Activated T-cell treated with anti-CD3 and anti-CD28 coated beads, Interleukin-2, amount 50 U/mL, for 4 hours (primary cell): Measurements from ENCODE around the gene VOPP1. TPM values are rescaled to one million over a fixed set of nuclear protein-coding genes. Genes with fewer than 3 reads are reported as not detected.

Source experiments
- ATAC-seq, 2 donors: fragments of 200-7000 bp; cut with Tn5 transposase; one replicate each; pipeline ENCODE4 v1.10.0; 2021
- DNase-seq: peaks from one replicate; pipeline ENCODE4 v3.0.0-alpha.2; 2020
- H3K27me3 Mint-ChIP-seq: one replicate; pipeline ENCODE4 v1.8.0; 2021; ENCODE audit warnings: low read depth, mixed read lengths
- H3K36me3 Mint-ChIP-seq: one replicate; pipeline ENCODE4 v1.8.0; 2022; ENCODE audit warnings: mixed read lengths; ENCODE audit not compliant: insufficient read depth
- H3K4me1 Mint-ChIP-seq: one replicate; pipeline ENCODE4 v1.8.0; 2021; ENCODE audit warnings: low read depth, mixed read lengths
- H3K4me3 Mint-ChIP-seq: one replicate; pipeline ENCODE4 v1.8.0; 2021; ENCODE audit warnings: mild to moderate bottlenecking, moderate library complexity, mixed read lengths
- H3K9me3 Mint-ChIP-seq: one replicate; pipeline ENCODE4 v1.8.0; 2021; ENCODE audit warnings: mixed read lengths
- total RNA-seq, 3 donors: library from RNA; stranded (reverse); gene quantifications; one replicate each; pipeline ENCODE4 v1.2.1, GENCODE V29; 2021

VOPP1 gene
- total RNA-seq, 3 donors from 2014 or later = 63.6 to 103 (median 99.2) TPM

DNA sequence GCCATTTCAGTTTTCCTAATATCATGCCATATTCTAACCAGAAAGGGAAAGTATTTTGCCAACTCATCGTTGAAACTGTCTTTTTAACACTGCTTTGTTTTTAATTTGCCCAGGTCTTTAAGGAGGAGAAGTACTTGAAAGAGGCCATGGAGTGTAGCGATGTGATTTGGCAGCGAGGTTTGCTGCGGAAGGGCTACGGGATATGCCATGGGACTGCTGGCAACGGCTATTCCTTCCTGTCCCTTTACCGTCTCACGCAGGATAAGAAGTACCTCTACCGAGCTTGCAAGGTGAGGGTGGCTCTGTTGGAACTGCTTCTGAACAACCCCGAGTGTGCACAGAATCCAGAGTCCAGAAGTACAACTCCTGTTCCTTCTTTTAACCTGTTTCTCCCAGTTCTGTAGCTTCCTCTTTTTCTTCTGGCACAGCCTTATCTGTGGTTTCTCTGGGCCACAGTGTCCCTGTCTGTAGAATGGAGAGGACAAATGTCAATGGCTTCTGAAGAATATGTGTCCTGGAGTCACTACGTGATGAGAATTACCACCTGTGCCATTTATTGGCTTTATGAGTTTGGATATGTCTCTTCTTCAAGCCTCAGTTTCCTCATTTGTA, 147.1 kb downstream of the VOPP1 start:
- H3K36me3 Mint-ChIP-seq = peaks cover 20% of the 10 kb centered on the region
- no peak for ATAC-seq

DNA sequence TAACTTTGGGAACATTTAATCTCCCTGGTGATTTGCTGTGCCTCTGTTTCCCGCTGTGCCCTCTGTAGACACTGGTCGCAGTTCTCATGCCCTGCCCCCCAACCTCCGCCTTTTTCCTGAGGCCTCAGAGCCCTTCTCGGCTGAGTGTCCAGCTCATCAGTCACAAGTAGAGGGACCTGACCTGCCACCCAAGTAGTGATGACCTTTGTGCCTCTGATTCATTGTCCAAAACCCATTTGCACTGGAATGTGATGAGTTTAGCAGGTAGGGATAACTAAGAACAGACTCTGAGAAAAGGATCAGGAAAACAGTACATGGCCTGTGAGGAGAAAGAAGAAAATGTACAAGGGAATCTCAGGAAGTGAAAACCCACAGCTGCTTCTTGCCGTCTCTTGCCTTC, 148.4 kb downstream of the VOPP1 start:
- Mint-ChIP-seq H3K4me1 (peaks cover 10% of the 10 kb centered on the region), H3K27me3 (no peaks in the 10 kb centered on the region), H3K36me3 (peaks cover 20% of the 10 kb centered on the region), H3K4me3 (no peak overlapping the region), H3K9me3 (no peaks in the 10 kb centered on the region)
- ATAC-seq = no peak
- no peak for DNase-seq

More for the DNA sequence above, 147.1 kb downstream of the VOPP1 start:
- Mint-ChIP-seq H3K27me3 (no peaks in the 10 kb centered on the region), H3K4me1 (peaks cover 10% of the 10 kb centered on the region), H3K9me3 (no peaks in the 10 kb centered on the region), H3K4me3 (no peak overlapping the region)
- no peak for DNase-seq

DNA sequence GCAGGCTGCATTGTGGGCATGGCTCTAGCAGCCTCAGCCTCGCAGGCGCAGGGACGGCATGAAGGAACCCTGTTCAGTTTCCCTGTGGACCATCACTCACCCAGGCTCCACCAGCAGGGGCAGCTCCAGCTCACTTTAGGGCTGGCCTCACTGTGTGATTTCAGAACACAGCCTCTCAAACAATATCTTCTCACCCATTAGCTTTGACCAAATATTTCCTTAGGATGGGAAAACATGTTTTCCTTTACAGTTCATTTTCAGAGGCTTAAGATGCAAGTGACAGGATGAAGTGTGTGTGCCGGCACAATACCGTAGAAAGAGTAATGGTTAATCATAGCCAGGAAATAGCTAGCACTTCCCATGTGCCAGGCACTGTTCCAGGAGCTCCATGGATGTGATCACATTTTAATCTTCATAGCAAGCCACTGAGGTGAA, 149.0 kb downstream of the VOPP1 start:
- no peaks in the 10 kb centered on the region for H3K27me3 Mint-ChIP-seq
- DNase-seq = no peak
- H3K36me3 Mint-ChIP-seq = peaks cover 20% of the 10 kb centered on the region
- peaks cover 10% of the 10 kb centered on the region for H3K4me1 Mint-ChIP-seq
- no peak for ATAC-seq
- no peaks in the 10 kb centered on the region for H3K9me3 Mint-ChIP-seq
- H3K4me3 Mint-ChIP-seq = no peak overlapping the region

Other genes starting within 250 kb of the VOPP1 start
- gene LANCL2, start 207.2 kb downstream of the VOPP1 start, total RNA-seq = 10 to 100 TPM; 23.3 to 26.4 (median 25.7) TPM